KMS-11 (cell line): ENCODE data around the gene ANO3.

Source experiments
- H2AFZ ChIP-seq: fragments of 200-600 bp; sonication (generic); 2 replicates; pipeline ENCODE4 v1.6.1; 2016; ENCODE audit warnings: antibody characterized with exemption, mixed run types, low read depth
- H3K27ac ChIP-seq: fragments of 200-600 bp; sonication (generic); 2 replicates; pipeline ENCODE4 v1.6.1; 2016; ENCODE audit warnings: mild to moderate bottlenecking, mixed run types
- H3K27me3 ChIP-seq: fragments of 200-600 bp; sonication (generic); 2 replicates; pipeline ENCODE4 v1.6.1; 2017; ENCODE audit warnings: mild to moderate bottlenecking, low read depth, mixed run types, moderate library complexity; ENCODE audit not compliant: insufficient read depth
- H3K36me3 ChIP-seq: fragments of 200-600 bp; sonication (generic); 2 replicates; pipeline ENCODE4 v1.6.1; 2017; ENCODE audit warnings: mild to moderate bottlenecking, mixed run types; ENCODE audit not compliant: insufficient read depth
- H3K4me1 ChIP-seq: fragments of 200-600 bp; sonication (generic); 2 replicates; pipeline ENCODE4 v1.6.1; 2016; ENCODE audit warnings: mild to moderate bottlenecking, low read depth, mixed run types; ENCODE audit not compliant: poor library complexity, severe bottlenecking
- H3K4me2 ChIP-seq: fragments of 200-600 bp; sonication (generic); 2 replicates; pipeline ENCODE4 v1.7.0; 2016; ENCODE audit warnings: mild to moderate bottlenecking, mixed run types
- H3K4me3 ChIP-seq: fragments of 200-600 bp; sonication (generic); IDR thresholded peaks from 2 replicates; pipeline ENCODE4 v1.6.1; 2017; ENCODE audit warnings: low read depth, low read length, mixed read lengths; ENCODE audit not compliant: insufficient read depth
- H3K79me2 ChIP-seq: fragments of 200-600 bp; sonication (generic); 2 replicates; pipeline ENCODE4 v1.6.1; 2016; ENCODE audit warnings: low read depth, mixed run types; ENCODE audit not compliant: insufficient read depth
- H3K9ac ChIP-seq: fragments of 200-600 bp; sonication (generic); 2 replicates; pipeline ENCODE4 v1.6.1; 2016; ENCODE audit warnings: mild to moderate bottlenecking, mixed run types
- H4K20me1 ChIP-seq: fragments of 200-600 bp; sonication (generic); 2 replicates; pipeline ENCODE4 v1.6.1; 2016; ENCODE audit warnings: mild to moderate bottlenecking, mixed run types; ENCODE audit not compliant: insufficient read depth
- TF ChIP-seq, protein P1 (sequence below): fragments of 200-600 bp; sonication (generic); conservative IDR thresholded peaks from 2 replicates; pipeline ENCODE4 v1.6.1; 2017; ENCODE audit warnings: low read depth, mild to moderate bottlenecking, antibody characterized with exemption, low read length, moderate library complexity, mixed read lengths

Gene ANO3

GRCh38 chr11:26702406-26702805 lies 370.5 kb downstream of the ANO3 start:
- Histone ChIP-seq H3K36me3 (no peaks in the 10 kb centered on the region), H3K27me3 (no peaks in the 10 kb centered on the region), H3K79me2 (no peaks in the 10 kb centered on the region; the same call in 1 of the 2 replicates), H2AFZ (no peak overlapping the region), H3K4me2 (no peak overlapping the region), H3K27ac (no peak overlapping the region), H3K9ac (no peak overlapping the region), H3K4me1 (no peaks in the 10 kb centered on the region), H4K20me1 (no peaks in the 10 kb centered on the region), H3K4me3 (no peak overlapping the region)
- TF ChIP-seq, protein P1, sequence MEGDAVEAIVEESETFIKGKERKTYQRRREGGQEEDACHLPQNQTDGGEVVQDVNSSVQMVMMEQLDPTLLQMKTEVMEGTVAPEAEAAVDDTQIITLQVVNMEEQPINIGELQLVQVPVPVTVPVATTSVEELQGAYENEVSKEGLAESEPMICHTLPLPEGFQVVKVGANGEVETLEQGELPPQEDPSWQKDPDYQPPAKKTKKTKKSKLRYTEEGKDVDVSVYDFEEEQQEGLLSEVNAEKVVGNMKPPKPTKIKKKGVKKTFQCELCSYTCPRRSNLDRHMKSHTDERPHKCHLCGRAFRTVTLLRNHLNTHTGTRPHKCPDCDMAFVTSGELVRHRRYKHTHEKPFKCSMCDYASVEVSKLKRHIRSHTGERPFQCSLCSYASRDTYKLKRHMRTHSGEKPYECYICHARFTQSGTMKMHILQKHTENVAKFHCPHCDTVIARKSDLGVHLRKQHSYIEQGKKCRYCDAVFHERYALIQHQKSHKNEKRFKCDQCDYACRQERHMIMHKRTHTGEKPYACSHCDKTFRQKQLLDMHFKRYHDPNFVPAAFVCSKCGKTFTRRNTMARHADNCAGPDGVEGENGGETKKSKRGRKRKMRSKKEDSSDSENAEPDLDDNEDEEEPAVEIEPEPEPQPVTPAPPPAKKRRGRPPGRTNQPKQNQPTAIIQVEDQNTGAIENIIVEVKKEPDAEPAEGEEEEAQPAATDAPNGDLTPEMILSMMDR = no peak

- Histone ChIP-seq H2AFZ (no peak overlapping the region), H3K4me3 (no peak overlapping the region), H3K4me1 (no peaks in the 10 kb centered on the region), H3K27me3 (no peaks in the 10 kb centered on the region), H4K20me1 (no peaks in the 10 kb centered on the region), H3K9ac (no peak overlapping the region), H3K27ac (no peak overlapping the region), H3K4me2 (no peak overlapping the region), H3K79me2 (no peaks in the 10 kb centered on the region; the same call in 1 of the 2 replicates), H3K36me3 (no peaks in the 10 kb centered on the region)
- TF ChIP-seq, protein P1 = no peak
Measured at GRCh38 chr11:26703411-26704191, 371.7 kb downstream of the ANO3 start.

DNA sequence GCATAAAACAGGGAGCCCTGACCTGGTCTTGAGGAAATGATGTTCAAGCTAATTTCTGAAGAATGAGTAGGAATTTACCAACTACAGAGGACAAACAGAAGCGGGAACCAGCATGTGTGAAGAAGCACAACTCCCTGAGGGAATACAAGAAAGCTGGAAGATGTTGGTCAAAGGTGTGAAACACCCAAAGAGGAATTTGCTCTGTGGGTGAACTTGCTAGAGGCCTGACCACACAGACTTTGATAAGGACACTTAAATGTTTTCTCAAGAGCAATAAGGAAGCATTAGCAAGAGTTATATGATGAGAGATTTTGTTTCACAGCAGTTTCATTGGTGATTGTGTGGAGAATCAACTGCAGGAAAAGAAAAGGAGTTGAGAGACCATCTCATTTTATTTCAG lies 372.3 kb downstream of the ANO3 start:
- no peak overlapping the region for H3K9ac ChIP-seq
- no peaks in the 10 kb centered on the region for H3K36me3 ChIP-seq
- H4K20me1 ChIP-seq = no peaks in the 10 kb centered on the region
- H3K4me2 ChIP-seq = no peak overlapping the region
- no peak overlapping the region for H3K4me3 ChIP-seq
- H2AFZ ChIP-seq = no peak overlapping the region
- no peaks in the 10 kb centered on the region; the same call in 1 of the 2 replicates for H3K79me2 ChIP-seq
- no peak overlapping the region for H3K27ac ChIP-seq
- no peaks in the 10 kb centered on the region for H3K27me3 ChIP-seq
- no peaks in the 10 kb centered on the region for H3K4me1 ChIP-seq
- TF ChIP-seq, protein P1 = no peak

DNA sequence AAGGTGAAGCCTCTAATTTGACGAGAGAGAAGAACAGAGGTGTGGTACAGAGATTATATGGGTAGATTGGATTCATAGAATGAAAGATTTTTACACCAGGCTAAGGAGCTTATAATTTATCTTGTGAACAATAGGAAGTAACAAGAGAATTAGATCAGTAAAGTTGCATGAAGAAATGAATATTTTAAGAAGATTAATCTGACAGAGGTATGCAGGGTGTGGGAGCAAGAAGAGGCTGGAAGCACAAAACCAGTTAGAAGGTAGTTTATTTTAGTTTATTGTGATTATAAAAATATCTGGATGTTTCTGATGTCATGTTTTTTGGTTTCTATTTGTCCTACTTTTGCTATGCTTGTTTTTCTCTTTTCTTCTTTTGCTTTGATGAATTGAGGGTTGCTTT lies 374.3 kb downstream of the ANO3 start:
- Histone ChIP-seq H2AFZ (no peak overlapping the region), H3K36me3 (no peaks in the 10 kb centered on the region), H3K4me1 (no peaks in the 10 kb centered on the region), H3K27me3 (no peaks in the 10 kb centered on the region), H3K27ac (no peak overlapping the region), H4K20me1 (no peaks in the 10 kb centered on the region), H3K79me2 (no peaks in the 10 kb centered on the region; the same call in 1 of the 2 replicates), H3K9ac (no peak overlapping the region), H3K4me3 (no peak overlapping the region), H3K4me2 (no peak overlapping the region)
- TF ChIP-seq, protein P1 = no peak
